ENCODE results near the gene POLR2H. TPM values are rescaled to one million over a fixed set of nuclear protein-coding genes. Genes with fewer than 3 reads are reported as not detected.

POLR2H gene
- total and polyA plus RNA-seq, 8 donors = 14.0 to 273 (median 110) TPM

DNA sequence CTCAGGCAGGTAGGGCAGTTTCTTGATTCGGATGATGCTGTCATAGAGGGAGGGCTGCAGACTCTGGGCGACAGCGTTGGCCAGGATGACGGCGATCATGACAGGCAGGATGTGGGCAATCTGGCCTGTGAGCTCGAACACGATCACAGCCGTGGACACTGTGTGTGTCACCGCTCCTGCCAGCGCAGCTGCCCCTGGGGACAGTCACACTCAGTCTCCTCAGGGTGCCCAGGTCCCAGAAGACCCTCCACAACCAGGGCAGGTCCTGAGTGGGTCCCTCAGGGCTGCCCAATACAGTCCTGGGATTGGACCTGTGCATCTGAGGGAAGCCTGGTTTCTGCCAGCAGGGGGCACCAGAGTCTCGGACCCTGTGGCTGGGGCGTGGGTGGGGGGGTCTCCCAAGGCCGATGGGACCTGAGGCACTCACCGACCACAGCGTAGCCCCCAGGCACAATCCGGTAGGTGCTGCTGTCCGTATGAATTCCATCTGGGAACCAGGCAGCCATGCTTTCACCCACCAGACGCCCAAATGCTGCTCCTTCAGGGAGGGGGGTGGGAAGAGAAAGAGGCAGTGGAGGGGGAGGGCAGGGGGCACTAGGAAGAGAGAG is 7.3 kb upstream of the POLR2H start:
- peak; percentile 58 to 75 for DNase-seq
- 54 to 81% (median 57%) methylated on average over 11 to 18 of the region's 18 CpGs for WGBS, 5 donors
- Histone ChIP-seq H3K4me1 (peaks cover 5 to 28% (median 18%) of the 10 kb centered on the region in 4 donors), H3K36me3 (peaks cover 0 to 46% (median 22%) of the 10 kb centered on the region in 4 donors), H3K4me3 (no peak overlapping the region), H3K9me3 (no peaks in the 10 kb centered on the region), H3K27me3 (no peaks in the 10 kb centered on the region), H3K27ac (no peak overlapping the region)
- intact Hi-C loops (cut with DNase I; ENCODE audit: low total_unique reads) = loop anchor here (10.0 kb wide), 1 partner anchor 49 kb away; no protein-coding TSS in a partner anchor
- TF ChIP-seq, protein P1, sequence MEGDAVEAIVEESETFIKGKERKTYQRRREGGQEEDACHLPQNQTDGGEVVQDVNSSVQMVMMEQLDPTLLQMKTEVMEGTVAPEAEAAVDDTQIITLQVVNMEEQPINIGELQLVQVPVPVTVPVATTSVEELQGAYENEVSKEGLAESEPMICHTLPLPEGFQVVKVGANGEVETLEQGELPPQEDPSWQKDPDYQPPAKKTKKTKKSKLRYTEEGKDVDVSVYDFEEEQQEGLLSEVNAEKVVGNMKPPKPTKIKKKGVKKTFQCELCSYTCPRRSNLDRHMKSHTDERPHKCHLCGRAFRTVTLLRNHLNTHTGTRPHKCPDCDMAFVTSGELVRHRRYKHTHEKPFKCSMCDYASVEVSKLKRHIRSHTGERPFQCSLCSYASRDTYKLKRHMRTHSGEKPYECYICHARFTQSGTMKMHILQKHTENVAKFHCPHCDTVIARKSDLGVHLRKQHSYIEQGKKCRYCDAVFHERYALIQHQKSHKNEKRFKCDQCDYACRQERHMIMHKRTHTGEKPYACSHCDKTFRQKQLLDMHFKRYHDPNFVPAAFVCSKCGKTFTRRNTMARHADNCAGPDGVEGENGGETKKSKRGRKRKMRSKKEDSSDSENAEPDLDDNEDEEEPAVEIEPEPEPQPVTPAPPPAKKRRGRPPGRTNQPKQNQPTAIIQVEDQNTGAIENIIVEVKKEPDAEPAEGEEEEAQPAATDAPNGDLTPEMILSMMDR (IDR thresholded peaks at IDR 0.05) = peak in 5 of 7 experiments; percentile 30 to 79 (median 63)
- no peak for TF ChIP-seq POLR2A (IDR thresholded peaks at IDR 0.05)

DNA sequence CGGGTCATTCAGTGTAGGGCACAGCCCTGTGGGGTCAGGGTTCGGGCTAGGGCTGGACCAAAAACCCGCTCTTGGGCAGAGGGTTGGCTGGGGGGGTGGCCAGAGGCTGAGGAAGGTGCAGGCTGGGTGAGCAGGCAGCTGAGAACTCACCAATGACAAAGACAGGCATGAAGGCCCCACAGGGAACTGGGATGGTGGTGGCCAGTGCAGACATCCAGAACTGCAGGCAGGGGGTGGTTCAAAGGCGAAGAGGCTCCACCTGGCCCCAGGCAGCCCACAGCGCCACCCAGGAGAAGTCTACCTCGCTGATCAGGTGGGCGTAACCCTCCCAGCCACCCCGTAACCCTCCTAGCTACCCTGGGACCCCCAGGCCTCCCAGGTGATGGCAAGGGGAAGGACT is 6.8 kb upstream of the POLR2H start:
- DNase-seq = no peak
- Histone ChIP-seq H3K4me3 (no peak overlapping the region), H3K4me1 (peaks cover 5 to 33% (median 18%) of the 10 kb centered on the region in 4 donors), H3K27ac (no peak overlapping the region), H3K27me3 (no peaks in the 10 kb centered on the region), H3K9me3 (no peaks in the 10 kb centered on the region), H3K36me3 (peaks cover 0 to 46% (median 22%) of the 10 kb centered on the region in 4 donors)
- TF ChIP-seq POLR2A (IDR thresholded peaks at IDR 0.05) (no peak), POLR2AphosphoS5 (IDR thresholded peaks at IDR 0.05) (no peak), EP300 (IDR thresholded peaks at IDR 0.05) (no peak)
- TF ChIP-seq, protein P1 (IDR thresholded peaks at IDR 0.05) = no peak
- WGBS, 5 donors = 77 to 87% (median 81%) methylated on average over 6 to 8 of the region's 8 CpGs
- intact Hi-C loops (cut with DNase I; ENCODE audit: low total_unique reads) = loop anchor here (10.0 kb wide), 1 partner anchor 50 kb away; no protein-coding TSS in a partner anchor

DNA sequence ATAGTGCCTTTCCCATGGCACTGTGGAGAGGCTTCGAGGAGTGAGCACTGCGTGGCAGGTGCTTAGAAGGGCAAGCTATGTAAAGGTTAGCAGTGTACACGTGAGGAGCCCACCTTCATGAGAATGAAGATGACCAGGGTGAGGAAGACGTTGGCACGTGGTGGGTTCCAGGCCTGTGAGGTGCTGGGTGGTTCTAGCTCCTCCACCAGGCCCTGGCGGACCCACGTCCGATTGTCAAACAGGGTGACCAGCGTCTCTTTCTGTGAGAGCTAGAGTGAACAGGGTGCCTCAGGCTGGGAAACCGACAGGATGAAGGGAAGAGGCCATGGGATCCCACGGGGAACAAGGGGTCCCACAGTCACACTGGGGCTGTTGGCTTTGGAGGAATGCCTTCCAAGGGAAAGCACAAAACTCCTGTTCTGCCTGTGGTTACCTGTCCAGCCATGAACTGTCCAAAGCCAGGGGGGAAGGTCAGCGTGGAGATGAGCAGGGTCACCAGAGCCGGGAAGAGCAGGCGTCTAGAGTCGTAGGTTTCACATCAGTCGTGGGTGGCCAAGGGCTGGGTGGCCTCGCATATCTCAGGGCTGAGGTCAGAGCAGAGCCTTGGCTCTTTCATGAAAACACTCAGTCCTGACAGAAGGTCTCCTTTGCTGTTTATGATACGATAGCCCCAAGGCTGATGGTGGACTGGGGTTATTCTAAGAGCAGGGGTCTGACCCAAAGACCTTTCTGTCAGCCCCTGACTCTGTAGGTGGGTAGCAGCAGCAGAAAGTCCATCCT is 6.1 kb upstream of the POLR2H start:
- WGBS, 5 donors = 80 to 89% (median 84%) methylated on average over 10 to 18 of the region's 18 CpGs
- Histone ChIP-seq H3K4me1 (peaks cover 6 to 40% (median 20%) of the 10 kb centered on the region in 4 donors), H3K9me3 (no peaks in the 10 kb centered on the region), H3K27ac (no peak overlapping the region), H3K27me3 (no peaks in the 10 kb centered on the region), H3K4me3 (no peak overlapping the region), H3K36me3 (peaks cover 0 to 46% (median 22%) of the 10 kb centered on the region in 4 donors)
- intact Hi-C loops (cut with DNase I; ENCODE audit: low total_unique reads) = loop anchor here (10.0 kb wide), 1 partner anchor 51 kb away; no protein-coding TSS in a partner anchor
- no peak for DNase-seq
- TF ChIP-seq POLR2A (IDR thresholded peaks at IDR 0.05) = no peak
- TF ChIP-seq, protein P1 (IDR thresholded peaks at IDR 0.05) = no peak
- no peak for TF ChIP-seq EP300 (IDR thresholded peaks at IDR 0.05)
- no peak for TF ChIP-seq POLR2AphosphoS5 (IDR thresholded peaks at IDR 0.05)

DNA sequence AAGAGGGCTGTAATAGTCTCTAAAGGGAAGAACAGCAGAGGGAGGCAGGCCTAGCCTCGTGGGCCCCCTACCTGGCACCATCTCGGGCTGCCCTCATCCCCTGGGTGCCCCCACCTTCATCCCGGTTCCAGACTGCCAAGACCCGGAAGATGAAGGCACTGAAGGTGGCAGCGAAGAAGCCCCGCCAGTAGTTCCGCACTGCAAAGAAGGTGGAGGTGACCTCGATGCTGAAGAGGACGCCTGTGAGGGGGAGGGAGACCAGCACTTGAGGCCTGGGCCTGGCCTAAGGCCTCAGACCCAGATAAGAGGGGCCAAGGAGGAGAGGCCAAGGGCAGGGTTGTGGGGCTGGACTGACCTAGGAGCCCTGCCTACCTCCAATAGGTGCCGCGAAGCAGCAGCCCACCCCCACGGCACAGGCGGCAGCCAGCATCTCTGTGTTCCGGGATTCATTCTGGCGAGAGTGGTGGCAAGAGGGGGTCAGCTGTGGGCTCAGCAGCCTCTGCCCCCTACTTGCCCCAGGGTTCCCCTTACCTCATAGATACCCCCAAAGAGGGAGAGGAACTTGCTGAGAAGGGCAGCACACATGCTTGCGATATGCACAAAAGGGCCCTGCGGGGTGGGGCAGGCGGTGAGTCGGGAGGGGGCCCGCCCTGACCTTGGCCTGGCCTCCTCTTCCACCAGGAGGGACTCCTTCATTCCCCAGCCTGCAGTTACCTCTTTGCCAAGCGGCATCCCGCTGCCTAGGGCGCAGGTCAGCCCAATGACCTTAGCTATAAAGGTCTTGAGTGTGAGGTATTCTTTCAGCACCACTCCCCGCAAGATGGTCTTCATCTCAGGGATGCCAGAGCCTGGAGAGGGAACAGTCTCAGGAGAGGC is 4.0 kb upstream of the POLR2H start:
- H3K4me3 ChIP-seq = no peak overlapping the region
- H3K9me3 ChIP-seq = no peaks in the 10 kb centered on the region
- peaks cover 9 to 37% (median 16%) of the 10 kb centered on the region in 4 donors for H3K4me1 ChIP-seq
- no peaks in the 10 kb centered on the region for H3K27me3 ChIP-seq
- no peak for DNase-seq
- no peak overlapping the region for H3K27ac ChIP-seq
- TF ChIP-seq POLR2AphosphoS5 (IDR thresholded peaks at IDR 0.05) (no peak), EP300 (IDR thresholded peaks at IDR 0.05) (no peak), POLR2A (IDR thresholded peaks at IDR 0.05) (no peak)
- TF ChIP-seq, protein P1 (IDR thresholded peaks at IDR 0.05) = no peak
- WGBS, 5 donors = 91 to 94% (median 93%) methylated on average over 23 to 24 of the region's 24 CpGs
- intact Hi-C loops (cut with DNase I; ENCODE audit: low total_unique reads) = loop anchor here (10.0 kb wide), 1 partner anchor 53 kb away; no protein-coding TSS in a partner anchor
- H3K36me3 ChIP-seq = peaks cover 0 to 44% (median 22%) of the 10 kb centered on the region in 4 donors
